Mesenchymal stem cell (in vitro differentiated cells and primary cell): Measurements from ENCODE around the gene INSC.

Source experiments
- DNase-seq: peaks from one replicate; pipeline ENCODE4 v3.0.0-alpha.2; 2013
- H2AFZ ChIP-seq: one replicate; pipeline ENCODE4 v1.6.1; 2013; ENCODE audit warnings: low read depth, mild to moderate bottlenecking, control low read depth, inconsistent platforms, low read length, moderate library complexity
- H2AK5ac ChIP-seq: 2 replicates; pipeline ENCODE4 v1.6.1; 2013; ENCODE audit warnings: low read length, moderate library complexity, mild to moderate bottlenecking, inconsistent platforms; ENCODE audit not compliant: severe bottlenecking
- H2BK120ac ChIP-seq: one replicate; pipeline ENCODE4 v1.6.1; 2013; ENCODE audit warnings: low read depth, mild to moderate bottlenecking, inconsistent platforms, low read length, moderate library complexity
- H2BK12ac ChIP-seq, 2 experiments: one replicate each; pipeline ENCODE4 v1.6.1; 2013; ENCODE audit warnings: inconsistent platforms in 2 of 2, low read length in 2 of 2, mild to moderate bottlenecking in 2 of 2, moderate library complexity in 2 of 2, control low read depth in 1 of 2
- H2BK15ac ChIP-seq: one replicate; pipeline ENCODE4 v1.6.1; 2013; ENCODE audit warnings: mild to moderate bottlenecking, low read depth, inconsistent platforms; ENCODE audit not compliant: poor library complexity, severe bottlenecking
- H2BK5ac ChIP-seq: 2 replicates; pipeline ENCODE4 v1.6.1; 2013; ENCODE audit warnings: low read depth, mild to moderate bottlenecking, low read length, control low read depth, inconsistent platforms; ENCODE audit not compliant: poor library complexity, severe bottlenecking
- H3K14ac ChIP-seq, 2 experiments: one replicate each; pipeline ENCODE4 v1.6.1; 2013; ENCODE audit warnings: inconsistent platforms in 2 of 2, low read length in 2 of 2, control low read depth in 1 of 2, mild to moderate bottlenecking in 1 of 2, moderate library complexity in 1 of 2
- H3K18ac ChIP-seq, 2 experiments: one replicate each; pipeline ENCODE4 v1.6.1; 2013; ENCODE audit warnings: inconsistent platforms in 2 of 2, low read length in 2 of 2, control low read depth in 1 of 2, low read depth in 1 of 2, mild to moderate bottlenecking in 1 of 2
- H3K23ac ChIP-seq, 2 experiments: one replicate each; pipeline ENCODE4 v1.6.1; 2013; ENCODE audit warnings: inconsistent platforms in 2 of 2, low read length in 2 of 2, mild to moderate bottlenecking in 2 of 2, moderate library complexity in 2 of 2, control low read depth in 1 of 2
- H3K27ac ChIP-seq: 2 replicates; pipeline ENCODE4 v1.5.1; 2013; ENCODE audit warnings: mild to moderate bottlenecking, moderate library complexity, low read length, control low read depth, inconsistent platforms; ENCODE audit not compliant: poor library complexity, severe bottlenecking
- H3K27me3 ChIP-seq, 2 experiments: 2 replicates each; pipeline versions ENCODE4 v1.6.1 to v1.7.0; 2013; ENCODE audit warnings: low read length in 2 of 2, mild to moderate bottlenecking in 2 of 2, moderate library complexity in 2 of 2, control low read depth in 1 of 2, inconsistent platforms in 1 of 2; ENCODE audit not compliant: control insufficient read depth in 1 of 2, insufficient read depth in 1 of 2
- H3K36me3 ChIP-seq, 2 experiments: 2 replicates each; pipeline versions ENCODE4 v1.6.1 to v1.7.0; 2013; ENCODE audit warnings: low read length in 2 of 2, control low read depth in 1 of 2, inconsistent platforms in 1 of 2, low read depth in 1 of 2, mild to moderate bottlenecking in 1 of 2; ENCODE audit not compliant: insufficient read depth in 2 of 2, control insufficient read depth in 1 of 2
- H3K4ac ChIP-seq, 2 experiments: one replicate each; pipeline ENCODE4 v1.6.1; 2013; ENCODE audit warnings: inconsistent platforms in 2 of 2, low read length in 2 of 2, mild to moderate bottlenecking in 2 of 2, moderate library complexity in 2 of 2, control low read depth in 1 of 2, low read depth in 1 of 2
- H3K4me1 ChIP-seq: 2 replicates; pipeline ENCODE4 v1.6.1; 2013; ENCODE audit warnings: low read depth, low read length, control low read depth; ENCODE audit not compliant: control insufficient read depth, insufficient read depth
- H3K4me2 ChIP-seq: 2 replicates; pipeline ENCODE4 v1.6.1; 2013; ENCODE audit warnings: low read length, mild to moderate bottlenecking, inconsistent platforms; ENCODE audit not compliant: poor library complexity, severe bottlenecking
- H3K4me3 ChIP-seq, 2 experiments: 2 replicates each; pipeline versions ENCODE4 v1.5.1 to v1.7.0; 2013; ENCODE audit warnings: low read length in 2 of 2, mild to moderate bottlenecking in 2 of 2, control low read depth in 1 of 2, low read depth in 1 of 2; ENCODE audit not compliant: insufficient read depth in 1 of 2
- H3K79me1 ChIP-seq: replicated peaks from 2 replicates; pipeline ENCODE4 v1.6.1; 2013; ENCODE audit warnings: mild to moderate bottlenecking, control low read depth, low read length, inconsistent platforms; ENCODE audit not compliant: poor library complexity, severe bottlenecking
- H3K9ac ChIP-seq: 2 replicates; pipeline ENCODE4 v1.7.0; 2013; ENCODE audit warnings: mild to moderate bottlenecking, low read length, moderate library complexity
- H3K9me3 ChIP-seq: 2 replicates; pipeline ENCODE4 v1.7.0; 2013; ENCODE audit warnings: mild to moderate bottlenecking, low read length; ENCODE audit not compliant: control insufficient read depth
- H4K8ac ChIP-seq: one replicate; pipeline ENCODE4 v1.6.1; 2013; ENCODE audit warnings: inconsistent platforms, mild to moderate bottlenecking, low read length, moderate library complexity
- H4K91ac ChIP-seq: one replicate; pipeline ENCODE4 v1.6.1; 2013; ENCODE audit warnings: mild to moderate bottlenecking, low read length, inconsistent platforms
- WGBS: methylation state at CpG from one replicate; pipeline ENCODE4 v1.1.7; 2013; ENCODE audit warnings: mixed read lengths; 5-methylcytosine and 5-hydroxymethylcytosine counted together

The INSC gene

GRCh38 chr11:15128621-15129020 lies 13.9 kb downstream of the INSC start:
- Histone ChIP-seq H3K23ac (no peak overlapping the region), H3K18ac (no peak overlapping the region), H2BK12ac (peak overlapping the region in 1 of 2 experiments; percentile 6), H2AFZ (no peak overlapping the region), H3K27ac (no peak overlapping the region), H3K4me2 (no peak overlapping the region), H3K36me3 (no peaks in the 10 kb centered on the region), H2BK5ac (no peak overlapping the region), H3K9me3 (no peaks in the 10 kb centered on the region), H3K79me1 (no peaks in the 10 kb centered on the region), H2BK15ac (no peak overlapping the region), H3K4ac (no peak overlapping the region), H2BK120ac (no peak overlapping the region), H3K14ac (peak overlapping the region in 1 of 2 experiments; percentile 61), H3K9ac (no peak overlapping the region), H3K27me3 (no peaks in the 10 kb centered on the region), H4K91ac (no peak overlapping the region), H3K4me1 (peaks cover 7% of the 10 kb centered on the region), H4K8ac (no peak overlapping the region), H3K4me3 (no peak overlapping the region), H2AK5ac (no peak overlapping the region)
- no peak for DNase-seq
- WGBS: 100% methylated on average over 2 of the region's 2 CpGs

- no peak overlapping the region for H2BK5ac ChIP-seq
- H3K18ac ChIP-seq: no peak overlapping the region
- no peak overlapping the region for H4K91ac ChIP-seq
- no peaks in the 10 kb centered on the region for H3K9me3 ChIP-seq
- H2AK5ac ChIP-seq: no peak overlapping the region
- no peaks in the 10 kb centered on the region for H3K4me1 ChIP-seq
- no peaks in the 10 kb centered on the region for H3K36me3 ChIP-seq
- no peak overlapping the region for H3K4ac ChIP-seq
- no peak overlapping the region for H2BK120ac ChIP-seq
- no peak overlapping the region for H2BK12ac ChIP-seq
- H3K14ac ChIP-seq: no peak overlapping the region
- H3K27ac ChIP-seq: no peak overlapping the region
- H4K8ac ChIP-seq: no peak overlapping the region
- no peak overlapping the region for H3K23ac ChIP-seq
- no peaks in the 10 kb centered on the region for H3K27me3 ChIP-seq
- DNase-seq: no peak
- no peak overlapping the region for H3K9ac ChIP-seq
- H3K4me3 ChIP-seq: no peak overlapping the region
- H2BK15ac ChIP-seq: no peak overlapping the region
- no peak overlapping the region for H2AFZ ChIP-seq
- H3K4me2 ChIP-seq: no peak overlapping the region
- no peaks in the 10 kb centered on the region for H3K79me1 ChIP-seq
- no CpG with 5 or more reads among the region's 1 CpG for WGBS
These were observed 21.4 kb downstream of the INSC start for GRCh38 chr11:15136166-15136565.

GRCh38 chr11:15139096-15139770 lies 24.5 kb downstream of the INSC start:
- Histone ChIP-seq H4K8ac (no peak overlapping the region), H3K36me3 (no peaks in the 10 kb centered on the region), H3K4me1 (peaks cover 2% of the 10 kb centered on the region), H3K79me1 (no peaks in the 10 kb centered on the region), H4K91ac (no peak overlapping the region), H3K4me3 (no peak overlapping the region), H3K9ac (no peak overlapping the region), H3K4ac (no peak overlapping the region), H3K9me3 (no peaks in the 10 kb centered on the region), H2BK5ac (no peak overlapping the region), H2BK15ac (no peak overlapping the region), H3K14ac (no peak overlapping the region), H3K4me2 (no peak overlapping the region), H2BK120ac (no peak overlapping the region), H2AFZ (no peak overlapping the region), H3K18ac (no peak overlapping the region), H3K23ac (no peak overlapping the region), H3K27me3 (no peaks in the 10 kb centered on the region), H3K27ac (no peak overlapping the region), H2AK5ac (no peak overlapping the region), H2BK12ac (no peak overlapping the region)
- no peak for DNase-seq
- 84% methylated on average over 5 of the region's 5 CpGs for WGBS

GRCh38 chr11:15139958-15140659 lies 25.4 kb downstream of the INSC start:
- Histone ChIP-seq H2BK120ac (no peak overlapping the region), H3K9me3 (no peaks in the 10 kb centered on the region), H3K23ac (no peak overlapping the region), H3K36me3 (no peaks in the 10 kb centered on the region), H3K4me2 (no peak overlapping the region), H2BK15ac (no peak overlapping the region), H3K4me1 (peaks cover 2% of the 10 kb centered on the region), H3K79me1 (no peaks in the 10 kb centered on the region), H2AFZ (no peak overlapping the region), H3K18ac (no peak overlapping the region), H3K9ac (no peak overlapping the region), H2BK5ac (no peak overlapping the region), H2AK5ac (no peak overlapping the region), H3K14ac (no peak overlapping the region), H4K8ac (no peak overlapping the region), H4K91ac (no peak overlapping the region), H3K4me3 (no peak overlapping the region), H3K27me3 (no peaks in the 10 kb centered on the region), H3K27ac (no peak overlapping the region), H3K4ac (no peak overlapping the region), H2BK12ac (no peak overlapping the region)
- 97% methylated on average over 4 of the region's 4 CpGs for WGBS
- DNase-seq: no peak
